Measurements from ENCODE around the gene TUBA4B.
"Not testable (repeated sequence)": the region's sequence is repeated elsewhere in the genome, so short reads cannot be mapped to it uniquely, and the experiment has no call there.

The TUBA4B gene

GRCh38 chr2:219279151-219279915, 26.3 kb downstream of the TUBA4B start, which contains the start of gene DNAJB2:
Gene DNAJB2, plus strand, starts transcription at chr2:219279366. Its CDS starts 468 bp downstream, at chr2:219279834.
- Histone ChIP-seq H3K36me3 (ENCODE audit: insufficient read depth, low read length) (peaks cover 10% of the 10 kb centered on the region), H3K9me3 (ENCODE audit: low read length) (no peaks in the 10 kb centered on the region), H2AFZ (ENCODE audit: low read depth, low read length) (peak within 1 kb of the TSS; percentile 31), H3K27me3 (ENCODE audit: insufficient read depth, low read length) (peaks cover 1% of the 10 kb centered on the region), H3K4me1 (ENCODE audit: insufficient read depth, low read length) (peaks cover 27% of the 10 kb centered on the region), H3K4me3 (ENCODE audit: low read length) (peak within 1 kb of the TSS; percentile 57)

GRCh38 chr2:219279916-219280516, 27.0 kb downstream of the TUBA4B start:
- peaks cover 17% of the 10 kb centered on the region for H3K36me3 ChIP-seq (ENCODE audit: insufficient read depth, low read length)
- H3K4me3 ChIP-seq (ENCODE audit: low read length) = peak overlapping the region; percentile 57
- H3K27me3 ChIP-seq (ENCODE audit: insufficient read depth, low read length) = no peaks in the 10 kb centered on the region
- H2AFZ ChIP-seq (ENCODE audit: low read depth, low read length) = no peak overlapping the region
- peaks cover 24% of the 10 kb centered on the region for H3K4me1 ChIP-seq (ENCODE audit: insufficient read depth, low read length)
- H3K9me3 ChIP-seq (ENCODE audit: low read length) = no peaks in the 10 kb centered on the region

- peaks cover 24% of the 10 kb centered on the region for H3K4me1 ChIP-seq (ENCODE audit: insufficient read depth, low read length)
- no peak overlapping the region for H2AFZ ChIP-seq (ENCODE audit: low read depth, low read length)
- no peak overlapping the region for H3K4me3 ChIP-seq (ENCODE audit: low read length)
- H3K27me3 ChIP-seq (ENCODE audit: insufficient read depth, low read length) = no peaks in the 10 kb centered on the region
- peaks cover 19% of the 10 kb centered on the region for H3K36me3 ChIP-seq (ENCODE audit: insufficient read depth, low read length)
- H3K9me3 ChIP-seq (ENCODE audit: low read length) = no peaks in the 10 kb centered on the region
Measured at GRCh38 chr2:219280651-219281050, 27.6 kb downstream of the TUBA4B start.

DNA sequence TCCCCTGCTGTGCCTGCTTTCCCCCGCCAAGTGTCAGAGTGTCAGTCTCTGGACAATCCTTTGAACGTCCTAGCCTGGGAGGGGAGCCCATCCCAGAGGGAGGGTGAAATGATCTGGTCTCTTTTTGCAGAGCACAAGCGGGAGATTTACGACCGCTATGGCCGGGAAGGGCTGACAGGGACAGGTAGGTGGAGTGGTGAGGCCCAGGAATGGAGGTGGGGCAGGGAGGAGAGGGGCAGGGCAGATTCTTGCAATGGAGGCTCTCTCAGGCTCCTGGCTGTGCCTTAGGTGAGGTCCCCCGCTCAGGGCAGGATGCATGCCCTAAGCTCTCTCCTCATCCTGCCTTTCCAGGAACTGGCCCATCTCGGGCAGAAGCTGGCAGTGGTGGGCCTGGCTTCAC, 28.5 kb downstream of the TUBA4B start:
- H3K9me3 ChIP-seq (ENCODE audit: low read length) = no peaks in the 10 kb centered on the region
- no peaks in the 10 kb centered on the region for H3K27me3 ChIP-seq (ENCODE audit: insufficient read depth, low read length)
- no peak overlapping the region for H2AFZ ChIP-seq (ENCODE audit: low read depth, low read length)
- no peak overlapping the region for H3K4me3 ChIP-seq (ENCODE audit: low read length)
- peaks cover 19% of the 10 kb centered on the region for H3K36me3 ChIP-seq (ENCODE audit: insufficient read depth, low read length)
- peaks cover 28% of the 10 kb centered on the region for H3K4me1 ChIP-seq (ENCODE audit: insufficient read depth, low read length)

DNA sequence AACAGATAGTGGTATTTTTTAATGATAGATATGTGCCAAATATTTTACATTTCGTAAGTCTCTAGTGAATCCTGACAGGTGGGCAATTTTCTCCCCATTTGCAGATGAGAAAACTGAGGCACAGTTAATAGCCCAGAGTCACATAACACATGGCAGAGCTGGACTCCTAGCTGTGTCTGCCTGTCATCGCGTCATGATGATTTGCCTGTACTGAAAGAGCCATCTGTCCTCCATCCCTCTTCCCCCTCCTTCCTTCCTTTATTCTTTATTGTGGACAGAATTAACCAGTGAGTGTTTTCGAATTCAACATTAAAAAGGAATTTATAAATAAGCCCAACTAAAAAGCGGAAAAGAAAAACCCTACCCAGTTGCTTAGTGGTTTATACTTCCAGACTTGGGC, 29.3 kb downstream of the TUBA4B start:
- Histone ChIP-seq H3K4me3 (ENCODE audit: low read length) (no peak overlapping the region), H3K4me1 (ENCODE audit: insufficient read depth, low read length) (peaks cover 31% of the 10 kb centered on the region), H3K9me3 (ENCODE audit: low read length) (no peaks in the 10 kb centered on the region), H3K27me3 (ENCODE audit: insufficient read depth, low read length) (no peaks in the 10 kb centered on the region), H3K36me3 (ENCODE audit: insufficient read depth, low read length) (peaks cover 19% of the 10 kb centered on the region), H2AFZ (ENCODE audit: low read depth, low read length) (no peak overlapping the region)

DNA sequence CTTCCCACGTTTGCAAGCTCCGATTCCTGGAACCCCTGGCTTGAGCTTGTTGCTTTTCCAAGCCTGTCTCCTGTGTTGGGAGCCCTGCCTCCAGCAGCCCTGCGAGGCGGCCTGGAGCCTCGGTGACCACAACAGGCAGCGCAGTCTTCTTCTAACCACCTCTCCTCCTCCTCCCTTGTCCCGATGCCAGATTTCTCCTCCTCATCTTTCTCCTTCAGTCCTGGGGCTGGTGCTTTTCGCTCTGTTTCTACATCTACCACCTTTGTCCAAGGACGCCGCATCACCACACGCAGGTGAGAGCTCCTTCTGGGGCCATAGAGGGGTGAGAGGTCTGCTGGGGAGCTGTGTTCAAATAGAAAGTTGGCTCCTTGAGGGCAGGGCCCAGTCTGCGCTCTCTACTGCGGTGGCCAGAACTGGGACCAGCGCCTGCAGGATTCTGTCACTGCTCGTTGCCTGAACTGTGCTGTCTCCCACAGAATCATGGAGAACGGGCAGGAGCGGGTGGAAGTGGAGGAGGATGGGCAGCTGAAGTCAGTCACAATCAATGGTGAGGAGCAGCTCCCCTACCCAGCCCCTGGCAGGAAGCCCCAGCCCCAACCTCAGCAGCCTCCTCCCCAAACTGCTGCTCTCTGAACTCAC, 30.0 kb downstream of the TUBA4B start:
- no peak overlapping the region for H3K4me3 ChIP-seq (ENCODE audit: low read length)

GRCh38 chr2:219284501-219285372, 31.7 kb downstream of the TUBA4B start:
- H3K9me3 ChIP-seq (ENCODE audit: low read length) = no peaks in the 10 kb centered on the region
- H3K4me3 ChIP-seq (ENCODE audit: low read length) = no peak overlapping the region
- peaks cover 19% of the 10 kb centered on the region for H3K36me3 ChIP-seq (ENCODE audit: insufficient read depth, low read length)
- peaks cover 16% of the 10 kb centered on the region for H3K4me1 ChIP-seq (ENCODE audit: insufficient read depth, low read length)
- H3K27me3 ChIP-seq (ENCODE audit: insufficient read depth, low read length) = no peaks in the 10 kb centered on the region
- no peak overlapping the region for H2AFZ ChIP-seq (ENCODE audit: low read depth, low read length)

More for the DNA sequence above, 30.0 kb downstream of the TUBA4B start:
- no peak overlapping the region for H2AFZ ChIP-seq (ENCODE audit: low read depth, low read length)
- no peaks in the 10 kb centered on the region for H3K9me3 ChIP-seq (ENCODE audit: low read length)
- H3K4me1 ChIP-seq (ENCODE audit: insufficient read depth, low read length) = peaks cover 28% of the 10 kb centered on the region
- H3K27me3 ChIP-seq (ENCODE audit: insufficient read depth, low read length) = no peaks in the 10 kb centered on the region
- H3K36me3 ChIP-seq (ENCODE audit: insufficient read depth, low read length) = peaks cover 19% of the 10 kb centered on the region

- Histone ChIP-seq H3K4me1 (ENCODE audit: insufficient read depth, low read length) (peaks cover 9% of the 10 kb centered on the region), H3K9me3 (ENCODE audit: low read length) (no peaks in the 10 kb centered on the region), H3K4me3 (ENCODE audit: low read length) (no peak overlapping the region), H3K36me3 (ENCODE audit: insufficient read depth, low read length) (peaks cover 19% of the 10 kb centered on the region), H2AFZ (ENCODE audit: low read depth, low read length) (no peak overlapping the region), H3K27me3 (ENCODE audit: insufficient read depth, low read length) (no peaks in the 10 kb centered on the region)
Measured at GRCh38 chr2:219285373-219285735, 32.3 kb downstream of the TUBA4B start.

GRCh38 chr2:219285894-219286425, 32.9 kb downstream of the TUBA4B start:
- Histone ChIP-seq H3K36me3 (ENCODE audit: insufficient read depth, low read length) (peaks cover 19% of the 10 kb centered on the region), H2AFZ (ENCODE audit: low read depth, low read length) (no peak overlapping the region), H3K27me3 (ENCODE audit: insufficient read depth, low read length) (no peaks in the 10 kb centered on the region), H3K9me3 (ENCODE audit: low read length) (no peaks in the 10 kb centered on the region), H3K4me3 (ENCODE audit: low read length) (no peak overlapping the region), H3K4me1 (ENCODE audit: insufficient read depth, low read length) (peaks cover 8% of the 10 kb centered on the region)

- Histone ChIP-seq H3K4me3 (ENCODE audit: low read length) (no peak overlapping the region), H3K27me3 (ENCODE audit: insufficient read depth, low read length) (no peaks in the 10 kb centered on the region), H3K9me3 (ENCODE audit: low read length) (no peaks in the 10 kb centered on the region), H3K4me1 (ENCODE audit: insufficient read depth, low read length) (peaks cover 8% of the 10 kb centered on the region), H3K36me3 (ENCODE audit: insufficient read depth, low read length) (peaks cover 19% of the 10 kb centered on the region), H2AFZ (ENCODE audit: low read depth, low read length) (no peak overlapping the region)
Measured at GRCh38 chr2:219286436-219287115, 33.5 kb downstream of the TUBA4B start.

GRCh38 chr2:219287116-219287440, 34.0 kb downstream of the TUBA4B start:
- H3K4me3 ChIP-seq (ENCODE audit: low read length); H3K4me1 ChIP-seq (ENCODE audit: insufficient read depth, low read length); H3K9me3 ChIP-seq (ENCODE audit: low read length); H2AFZ ChIP-seq (ENCODE audit: low read depth, low read length); H3K27me3 ChIP-seq (ENCODE audit: insufficient read depth, low read length): not testable (repeated sequence)
- H3K36me3 ChIP-seq (ENCODE audit: insufficient read depth, low read length) = peaks cover 19% of the 10 kb centered on the region

- Histone ChIP-seq H3K36me3 (ENCODE audit: insufficient read depth, low read length) (peaks cover 19% of the 10 kb centered on the region), H3K4me3 (ENCODE audit: low read length) (no peak overlapping the region), H3K9me3 (ENCODE audit: low read length) (no peaks in the 10 kb centered on the region), H3K4me1 (ENCODE audit: insufficient read depth, low read length) (peaks cover 8% of the 10 kb centered on the region), H2AFZ (ENCODE audit: low read depth, low read length) (no peak overlapping the region), H3K27me3 (ENCODE audit: insufficient read depth, low read length) (no peaks in the 10 kb centered on the region)
Measured at GRCh38 chr2:219287580-219288265, 34.7 kb downstream of the TUBA4B start.

Data from neuron (in vitro differentiated cells).